Gastrocnemius medialis (tissue), 4 donors: ENCODE measurements around the gene PPFIBP1. TPM values are rescaled to one million over a fixed set of nuclear protein-coding genes. Genes with fewer than 3 reads are reported as not detected.
"Not testable (repeated sequence)": the region's sequence is repeated elsewhere in the genome, so short reads cannot be mapped to it uniquely, and the experiment has no call there.

Experiments used
- ATAC-seq, 2 donors: fragments of 150-250 bp; one replicate each; pipeline ENCODE4 v1.9.1; 2016
- DNase-seq, 2 donors: peaks; one replicate each; pipeline ENCODE4 v3.0.0-alpha.2; 2019
- H3K27ac ChIP-seq, 4 donors: fragments of 200-600 bp; sonication (generic); 1 replicate in 1 of 4; 2 replicates in 3 of 4; pipeline ENCODE4 v1.5.1; 2016 to 2018; ENCODE audit warnings: mild to moderate bottlenecking in 2 of 4, moderate library complexity in 1 of 4
- H3K27me3 ChIP-seq, 3 donors: fragments of 200-600 bp; sonication (generic) in 2 of 3; 1 replicate in 1 of 3; 2 replicates in 2 of 3; pipeline versions ENCODE4 v1.5.1 to v1.6.0; 2016 to 2019; ENCODE audit warnings: mild to moderate bottlenecking in 1 of 3, moderate library complexity in 1 of 3
- H3K36me3 ChIP-seq, 2 donors: fragments of 200-600 bp; sonication (generic) in 1 of 2; one replicate each; pipeline ENCODE4 v1.5.1; 2017 to 2018
- H3K4me1 ChIP-seq, 2 donors: fragments of 200-600 bp; sonication (generic) in 1 of 2; one replicate each; pipeline ENCODE4 v1.5.1; 2016 to 2017; ENCODE audit warnings: mild to moderate bottlenecking in 2 of 2
- H3K4me3 ChIP-seq, 4 donors: fragments of 200-600 bp; sonication (generic) in 3 of 4; 1 replicate in 1 of 4; 2 replicates in 3 of 4; pipeline ENCODE4 v1.5.1; 2016 to 2019; ENCODE audit warnings: mild to moderate bottlenecking in 2 of 4
- H3K9me3 ChIP-seq, 3 donors: fragments of 200-600 bp; sonication (generic) in 2 of 3; 1 replicate in 1 of 3; 2 replicates in 2 of 3; pipeline ENCODE4 v1.5.1; 2016 to 2019
- CTCF ChIP-seq, 5 experiments: fragments of 450-650 bp in 3 of 5; fragments of 200-600 bp in 2 of 5; sonication (generic) in 2 of 5; IDR thresholded peaks in 4 of 5; conservative IDR thresholded peaks in 1 of 5; 1 replicate in 4 of 5; 2 replicates in 1 of 5; pipeline ENCODE4 v1.5.1; 2016 to 2019; ENCODE audit warnings: antibody characterized with exemption in 5 of 5, mild to moderate bottlenecking in 3 of 5, moderate library complexity in 3 of 5
- POLR2A ChIP-seq, 2 donors: fragments of 450-650 bp; IDR thresholded peaks; one replicate each; pipeline ENCODE4 v1.6.1; 2017; ENCODE audit warnings: antibody characterized with exemption in 2 of 2, mild to moderate bottlenecking in 2 of 2, moderate library complexity in 2 of 2
- in situ Hi-C, 4 donors: fragments of 200-750 bp; cut with MboI; loops; one replicate each; pipeline versions ENCODE4 v1.15.0 to v1.8.0; 2017; ENCODE audit warnings: low sequenced_read_pairs in 4 of 4
- intact Hi-C: fragments of 100-400 bp; cut with DNase I; formaldehyde crosslinking; loops from one replicate; pipeline ENCODE4 v1.15.1; 2023; ENCODE audit warnings: low total_unique reads
- total RNA-seq, 4 donors: library from RNA; depleted of rRNA; stranded (reverse); fragments of >200 nt; gene quantifications; one replicate each; pipeline versions ENCODE4 v1.1.0 to v1.2.3, GENCODE V29; 2016

The PPFIBP1 gene
- total RNA-seq, 4 donors from 2014 or later: 18.3 to 33.2 (median 27.4) TPM

- no peak for ATAC-seq
- Histone ChIP-seq H3K9me3 (no peaks in the 10 kb centered on the region), H3K36me3 (peaks cover 0 to 24% of the 10 kb centered on the region in 2 donors), H3K27me3 (no peaks in the 10 kb centered on the region), H3K4me1 (no peaks in the 10 kb centered on the region), H3K4me3 (no peak overlapping the region), H3K27ac (no peak overlapping the region)
- DNase-seq: no peak
- intact Hi-C loops (loop anchor here (5.0 kb wide), 1 partner anchor 90 kb away; no protein-coding TSS in a partner anchor), in situ Hi-C loops (loop anchor here in 2 of 4 donors (25.0 kb wide), 1 partner anchor 205 kb away; no protein-coding TSS in a partner anchor)
- no peak for TF ChIP-seq CTCF (IDR thresholded peaks at IDR 0.05 in 4 of 5, conservative IDR thresholded peaks at IDR 0.05 in 1 of 5)
- no peak for TF ChIP-seq POLR2A (IDR thresholded peaks at IDR 0.05)
Measured at GRCh38 chr12:27732281-27732680, 208.3 kb downstream of the PPFIBP1 start.

- Histone ChIP-seq H3K36me3 (peaks cover 0 to 29% of the 10 kb centered on the region in 2 donors), H3K4me3 (no peak overlapping the region), H3K27ac (no peak overlapping the region), H3K9me3 (no peaks in the 10 kb centered on the region), H3K4me1 (no peaks in the 10 kb centered on the region), H3K27me3 (no peaks in the 10 kb centered on the region)
- no peak for ATAC-seq
- DNase-seq: no peak
- peak; percentile 38 to 67 (median 51) for TF ChIP-seq CTCF (IDR thresholded peaks at IDR 0.05 in 4 of 5, conservative IDR thresholded peaks at IDR 0.05 in 1 of 5)
- no peak for TF ChIP-seq POLR2A (IDR thresholded peaks at IDR 0.05)
- in situ Hi-C loops: loop anchor here in 2 of 4 donors (25.0 kb wide), 1 partner anchor 204 kb away; no protein-coding TSS in a partner anchor
- intact Hi-C loops: loop anchor here (5.0 kb wide), 1 partner anchor 89 kb away; no protein-coding TSS in a partner anchor
Measured at GRCh38 chr12:27733052-27733656, 209.1 kb downstream of the PPFIBP1 start.

GRCh38 chr12:27733791-27734190 lies 209.8 kb downstream of the PPFIBP1 start:
- in situ Hi-C loops (loop anchor here in 2 of 4 donors (25.0 kb wide), 1 partner anchor 204 kb away; no protein-coding TSS in a partner anchor), intact Hi-C loops (loop anchor here (2.0 to 5.0 kb wide), 2 partner anchors 89 to 207 kb away; no protein-coding TSS in a partner anchor)
- DNase-seq (no peak), ATAC-seq (no peak)
- H3K36me3 ChIP-seq: peaks cover 0 to 35% of the 10 kb centered on the region in 2 donors
- no peak overlapping the region for H3K27ac ChIP-seq
- no peak for TF ChIP-seq CTCF (IDR thresholded peaks at IDR 0.05 in 4 of 5, conservative IDR thresholded peaks at IDR 0.05 in 1 of 5)
- no peak for TF ChIP-seq POLR2A (IDR thresholded peaks at IDR 0.05)
- no peaks in the 10 kb centered on the region for H3K27me3 ChIP-seq
- no peaks in the 10 kb centered on the region for H3K4me1 ChIP-seq
- no peak overlapping the region for H3K4me3 ChIP-seq
- no peaks in the 10 kb centered on the region for H3K9me3 ChIP-seq

- not testable (repeated sequence) for H3K27ac ChIP-seq, H3K4me3 ChIP-seq, H3K4me1 ChIP-seq, H3K9me3 ChIP-seq, H3K27me3 ChIP-seq, DNase-seq, ATAC-seq
- H3K36me3 ChIP-seq: peaks cover 0 to 37% of the 10 kb centered on the region in 2 donors
- intact Hi-C loops (loop anchor here (2.0 to 5.0 kb wide), 2 partner anchors 88 to 206 kb away; no protein-coding TSS in a partner anchor), in situ Hi-C loops (loop anchor here in 2 of 4 donors (25.0 kb wide), 1 partner anchor 203 kb away; no protein-coding TSS in a partner anchor)
Measured at GRCh38 chr12:27734321-27734720, 210.3 kb downstream of the PPFIBP1 start.

GRCh38 chr12:27743601-27744000 lies 219.6 kb downstream of the PPFIBP1 start:
- in situ Hi-C loops (loop anchor here in 3 of 4 donors (10.0 to 25.0 kb wide), 2 partner anchors 194 to 201 kb away; no protein-coding TSS in a partner anchor), intact Hi-C loops (no loop called here)
- H3K4me1 ChIP-seq: peaks cover 6 to 14% of the 10 kb centered on the region in 2 donors
- no peak overlapping the region for H3K4me3 ChIP-seq
- DNase-seq (no peak), ATAC-seq (no peak)
- H3K27me3 ChIP-seq: no peaks in the 10 kb centered on the region
- H3K36me3 ChIP-seq: peaks cover 0 to 30% of the 10 kb centered on the region in 2 donors
- no peaks in the 10 kb centered on the region for H3K9me3 ChIP-seq
- H3K27ac ChIP-seq: no peak overlapping the region
- no peak for TF ChIP-seq CTCF (IDR thresholded peaks at IDR 0.05 in 4 of 5, conservative IDR thresholded peaks at IDR 0.05 in 1 of 5)
- no peak for TF ChIP-seq POLR2A (IDR thresholded peaks at IDR 0.05)
